GM06990 (cell line): ENCODE data around the gene SPPL2B.

Experiments used
- DNase-seq: peaks from one replicate; pipeline ENCODE4 v3.0.0-alpha.2; 2011; ENCODE audit not compliant: insufficient read length; ENCODE audit errors: extremely low read depth
- H3K27me3 ChIP-seq: replicated peaks from 2 replicates; pipeline ENCODE4 v1.6.0; 2011; ENCODE audit warnings: low read length; ENCODE audit not compliant: control insufficient read depth, insufficient read depth
- H3K36me3 ChIP-seq: 2 replicates; pipeline ENCODE4 v1.5.1; 2011; ENCODE audit warnings: low read length; ENCODE audit not compliant: control insufficient read depth, insufficient read depth
- H3K4me3 ChIP-seq: replicated peaks from 2 replicates; pipeline ENCODE4 v1.5.1; 2011; ENCODE audit warnings: low read depth, mild to moderate bottlenecking, control low read depth, low read length
- TF ChIP-seq, protein P1 (sequence below): IDR thresholded peaks from 2 replicates; pipeline ENCODE4 v1.5.1; 2011; ENCODE audit warnings: low read length, control low read depth, mild to moderate bottlenecking, inconsistent platforms; ENCODE audit not compliant: insufficient read depth, poor library complexity, severe bottlenecking

Gene SPPL2B

DNA sequence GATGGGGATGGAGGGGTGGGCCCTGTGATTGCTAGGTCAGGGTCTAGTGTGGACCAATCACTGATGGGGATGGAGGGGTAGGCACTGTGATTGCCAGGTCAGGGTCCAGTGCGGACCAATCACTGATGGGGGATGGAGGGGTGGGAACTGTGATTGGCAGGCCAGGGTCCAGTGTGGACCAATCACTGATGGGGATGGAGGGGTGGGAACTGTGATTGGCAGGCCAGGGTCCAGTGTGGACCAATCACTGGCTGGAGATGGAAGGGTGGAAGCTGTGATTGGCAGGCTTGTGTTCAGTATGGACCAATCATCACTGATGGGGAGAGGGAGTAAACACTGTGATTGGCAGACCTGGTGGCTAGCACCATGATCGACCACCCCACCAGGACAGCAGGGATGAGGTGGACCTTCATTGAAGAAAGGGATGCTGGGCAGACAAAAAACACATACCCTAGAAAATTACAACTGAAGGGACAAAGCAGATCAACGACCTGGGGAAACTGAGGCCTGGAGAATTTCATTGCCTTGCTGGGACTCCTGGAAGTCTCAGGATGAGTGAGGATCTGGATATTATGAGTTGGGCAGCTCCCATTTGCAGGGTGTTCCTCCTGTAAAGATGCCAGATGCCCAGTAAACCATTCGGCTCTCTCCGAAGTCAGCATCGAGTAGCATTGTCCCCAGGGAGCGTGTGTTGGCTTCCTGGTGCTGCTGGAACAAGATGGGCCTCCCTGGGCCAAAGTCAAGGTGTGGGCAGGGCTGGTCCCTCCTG is 47.1 kb downstream of the SPPL2B start:
- no peak for DNase-seq
- no peaks in the 10 kb centered on the region for H3K27me3 ChIP-seq
- H3K4me3 ChIP-seq: no peak overlapping the region
- no peaks in the 10 kb centered on the region for H3K36me3 ChIP-seq
- TF ChIP-seq, protein P1, sequence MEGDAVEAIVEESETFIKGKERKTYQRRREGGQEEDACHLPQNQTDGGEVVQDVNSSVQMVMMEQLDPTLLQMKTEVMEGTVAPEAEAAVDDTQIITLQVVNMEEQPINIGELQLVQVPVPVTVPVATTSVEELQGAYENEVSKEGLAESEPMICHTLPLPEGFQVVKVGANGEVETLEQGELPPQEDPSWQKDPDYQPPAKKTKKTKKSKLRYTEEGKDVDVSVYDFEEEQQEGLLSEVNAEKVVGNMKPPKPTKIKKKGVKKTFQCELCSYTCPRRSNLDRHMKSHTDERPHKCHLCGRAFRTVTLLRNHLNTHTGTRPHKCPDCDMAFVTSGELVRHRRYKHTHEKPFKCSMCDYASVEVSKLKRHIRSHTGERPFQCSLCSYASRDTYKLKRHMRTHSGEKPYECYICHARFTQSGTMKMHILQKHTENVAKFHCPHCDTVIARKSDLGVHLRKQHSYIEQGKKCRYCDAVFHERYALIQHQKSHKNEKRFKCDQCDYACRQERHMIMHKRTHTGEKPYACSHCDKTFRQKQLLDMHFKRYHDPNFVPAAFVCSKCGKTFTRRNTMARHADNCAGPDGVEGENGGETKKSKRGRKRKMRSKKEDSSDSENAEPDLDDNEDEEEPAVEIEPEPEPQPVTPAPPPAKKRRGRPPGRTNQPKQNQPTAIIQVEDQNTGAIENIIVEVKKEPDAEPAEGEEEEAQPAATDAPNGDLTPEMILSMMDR: no peak

DNA sequence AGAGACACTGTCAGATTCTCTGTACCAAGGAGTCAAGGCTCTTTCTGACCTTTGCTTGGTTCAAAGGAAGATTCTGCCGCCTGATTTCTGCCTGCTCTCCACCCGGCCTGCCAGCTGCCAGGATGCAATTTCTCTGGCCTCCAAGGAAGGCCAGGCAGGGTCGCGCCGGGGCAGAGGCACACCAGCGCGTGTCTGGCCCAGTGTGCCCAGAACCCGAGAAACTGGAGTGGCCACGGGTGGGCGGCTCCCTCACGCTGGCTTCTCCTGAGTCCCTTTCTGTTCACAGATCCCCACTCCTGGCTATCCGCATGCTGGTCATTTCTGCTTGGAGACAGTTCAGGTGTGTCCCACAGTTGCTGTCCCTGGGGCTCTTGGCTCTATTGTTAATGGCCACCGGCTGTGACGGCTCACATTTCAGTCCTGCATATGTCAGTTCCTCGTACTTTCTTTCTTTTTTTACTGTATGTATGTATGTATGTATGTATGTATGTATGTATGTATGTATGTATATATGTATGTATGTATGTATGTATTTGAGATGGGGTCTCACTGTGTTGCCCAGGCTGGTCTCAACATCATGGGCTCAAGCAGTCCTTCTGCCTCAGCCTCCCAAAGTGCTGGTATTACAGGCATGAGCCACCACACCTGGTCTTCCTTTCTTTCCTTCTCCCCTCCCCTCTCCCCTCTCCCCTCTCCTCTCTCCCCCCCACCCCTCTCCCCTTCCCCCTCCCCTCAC is 48.5 kb downstream of the SPPL2B start:
- H3K4me3 ChIP-seq: no peak overlapping the region
- no peak for DNase-seq
- TF ChIP-seq, protein P1: no peak

DNA sequence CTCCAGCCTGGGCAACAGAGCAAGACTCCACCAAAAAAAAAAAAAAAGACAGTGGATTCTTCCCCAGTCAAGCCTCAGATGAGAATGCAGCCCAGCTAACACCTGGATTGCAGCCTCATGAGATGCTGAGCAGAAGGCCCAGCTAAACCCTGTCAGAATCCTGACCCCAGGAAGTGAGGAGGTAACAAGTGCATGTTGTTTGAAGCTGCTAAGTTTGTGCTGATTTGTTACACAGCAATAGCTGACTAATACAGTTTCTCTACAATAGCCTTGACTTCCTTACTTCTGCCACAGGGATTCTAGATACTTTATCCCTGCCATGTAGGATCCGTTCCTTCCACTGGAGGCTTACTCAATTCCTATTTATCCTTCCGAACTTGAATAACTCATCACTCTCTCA is 52.1 kb downstream of the SPPL2B start:
- no peaks in the 10 kb centered on the region for H3K27me3 ChIP-seq
- TF ChIP-seq, protein P1: no peak
- no peaks in the 10 kb centered on the region for H3K36me3 ChIP-seq
- no peak overlapping the region for H3K4me3 ChIP-seq
- DNase-seq: no peak

More for the DNA sequence above, 48.5 kb downstream of the SPPL2B start:
- Histone ChIP-seq H3K36me3 (no peaks in the 10 kb centered on the region), H3K27me3 (no peaks in the 10 kb centered on the region)

DNA sequence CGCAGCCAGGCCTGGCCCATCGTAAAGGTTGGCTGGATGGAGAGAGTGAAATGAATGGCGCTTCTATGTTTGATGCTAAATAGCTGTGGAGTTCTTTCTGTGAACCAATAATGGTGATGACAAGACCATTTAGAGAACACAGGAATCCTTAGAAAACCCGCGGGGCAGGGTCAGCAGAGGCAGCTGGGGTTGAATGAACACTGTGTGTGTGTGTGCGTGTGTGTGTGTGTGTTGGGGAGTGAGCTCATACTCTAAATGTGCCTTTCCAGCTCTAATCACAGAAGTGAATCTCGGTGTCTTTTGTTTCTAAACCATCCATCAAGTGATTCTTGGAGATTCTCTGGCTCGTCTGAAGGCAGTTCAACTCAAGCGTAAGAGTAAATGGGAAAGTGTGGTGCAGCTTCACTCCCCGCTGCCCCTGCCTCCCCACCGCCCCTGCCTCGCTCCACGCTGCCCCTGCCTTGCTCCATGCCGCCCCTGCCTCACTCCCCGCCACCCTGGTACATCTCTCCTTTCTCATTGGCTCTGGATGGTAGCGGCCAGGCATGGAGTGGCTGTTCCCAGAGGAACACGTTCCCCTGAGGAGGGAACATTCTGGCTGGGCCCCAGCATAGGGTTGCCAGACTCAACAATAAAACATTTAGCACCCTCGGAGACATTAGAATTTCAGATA is 52.8 kb downstream of the SPPL2B start:
- H3K36me3 ChIP-seq: no peaks in the 10 kb centered on the region

DNA sequence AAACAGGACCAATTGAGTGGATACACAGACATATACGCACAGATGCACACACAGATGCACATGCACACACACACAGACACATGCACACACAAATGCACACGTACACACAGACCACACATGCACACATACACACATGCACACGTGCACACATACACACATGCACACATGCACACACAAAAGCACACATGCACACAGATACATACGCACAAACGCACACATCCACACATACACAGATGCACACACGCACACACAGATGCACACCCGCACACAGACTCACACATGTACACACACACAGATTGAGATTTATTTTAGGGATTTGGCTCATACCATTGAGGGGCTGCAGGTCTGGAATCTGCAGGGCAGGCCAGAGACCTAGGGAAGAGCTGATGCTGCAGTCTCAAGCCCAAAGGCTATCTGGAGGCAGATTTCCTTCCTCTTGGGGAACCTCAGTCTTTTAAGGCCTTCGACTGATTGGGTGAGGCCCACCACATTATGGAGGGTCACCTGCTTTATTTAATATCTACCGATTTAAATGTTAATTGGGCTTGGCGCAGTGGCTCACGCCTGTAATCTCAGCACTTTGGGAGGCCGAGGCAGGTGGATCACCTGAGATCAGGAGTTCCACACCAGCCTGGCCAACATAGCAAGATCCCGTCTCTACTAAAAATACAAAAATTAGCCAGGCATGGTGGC is 54.2 kb downstream of the SPPL2B start:
- no peaks in the 10 kb centered on the region for H3K36me3 ChIP-seq
- no peak for DNase-seq
- no peak overlapping the region for H3K4me3 ChIP-seq
- H3K27me3 ChIP-seq: no peaks in the 10 kb centered on the region
- TF ChIP-seq, protein P1: no peak

More for the DNA sequence above, 52.8 kb downstream of the SPPL2B start:
- no peak overlapping the region for H3K4me3 ChIP-seq
- DNase-seq: no peak
- TF ChIP-seq, protein P1: no peak
- no peaks in the 10 kb centered on the region for H3K27me3 ChIP-seq
